Endothelial cell of umbilical vein (primary cell): ENCODE data around the gene SKOR1.

Experiments used
- CTCF ChIP-seq, 2 donors: IDR thresholded peaks; 1 replicate in 1 of 2; 2 replicates in 1 of 2; pipeline ENCODE4 v1.5.1; 2011; ENCODE audit warnings: low read length in 2 of 2, mild to moderate bottlenecking in 2 of 2, moderate library complexity in 2 of 2, control low read depth in 1 of 2, inconsistent platforms in 1 of 2, low read depth in 1 of 2; ENCODE audit not compliant: insufficient read depth in 1 of 2; ENCODE audit errors: extremely low read depth in 1 of 2
- EZH2 ChIP-seq: IDR thresholded peaks from 2 replicates; pipeline ENCODE4 v1.6.1; 2012; ENCODE audit warnings: borderline replicate concordance, low read depth, mild to moderate bottlenecking, moderate library complexity, low read length, inconsistent platforms; ENCODE audit not compliant: severe bottlenecking

- TF ChIP-seq CTCF (IDR thresholded peaks at IDR 0.05; ENCODE audit: extremely low read depth in 1 of 2, insufficient read depth in 1 of 2, low read depth in 1 of 2, low read length in 2 of 2) (no peak), EZH2 (no peak)
Measured at GRCh38 chr15:67784856-67785430, 40.4 kb upstream of the SKOR1 start.
